ENCODE measurements around the gene SEPTIN1. TPM values are rescaled to one million over a fixed set of nuclear protein-coding genes. Genes with fewer than 3 reads are reported as not detected.

The SEPTIN1 gene
- total RNA-seq, 1 experiment from 2014 or later: not detected

DNA sequence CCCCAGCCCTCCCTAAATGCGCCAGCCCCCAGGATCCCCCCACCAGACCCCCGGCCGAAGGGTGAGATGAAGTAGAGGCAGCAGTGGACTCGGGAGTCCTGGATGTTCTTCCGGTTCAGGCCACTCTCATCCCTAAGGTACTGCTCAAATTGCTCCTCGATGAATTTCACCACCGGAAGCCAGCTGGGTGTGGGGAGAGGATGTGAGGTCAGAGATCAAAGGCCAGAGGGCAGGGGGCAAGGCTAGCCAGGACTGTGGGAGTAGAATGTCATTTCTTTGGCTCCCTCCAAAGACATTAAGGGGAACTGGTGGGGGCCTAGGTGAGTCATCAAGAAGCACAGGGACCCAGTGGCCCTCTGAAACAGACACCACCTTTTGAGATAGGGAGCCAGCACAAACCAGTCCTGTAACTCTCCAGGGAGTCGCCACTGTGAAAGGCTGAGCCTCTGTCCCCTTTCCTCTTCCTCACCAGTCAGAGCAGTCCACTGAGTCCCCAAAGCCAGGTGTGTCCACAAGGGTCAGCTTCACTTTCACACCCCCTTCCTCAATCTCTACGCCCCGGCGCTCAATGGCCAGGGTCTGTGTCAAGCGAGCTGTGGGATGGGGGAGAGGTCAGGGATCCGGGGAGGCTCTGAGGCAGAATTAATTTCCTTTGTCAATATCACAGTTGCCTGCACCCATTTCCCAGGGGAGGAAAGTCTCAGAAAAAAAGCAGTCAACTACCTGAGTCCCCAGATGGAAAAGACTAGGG is 895 bp downstream of the SEPTIN1 start:
- H3K4me3 ChIP-seq: no peak overlapping the region
- no peaks in the 10 kb centered on the region for H3K27me3 ChIP-seq
- H3K9me3 ChIP-seq: no peaks in the 10 kb centered on the region
- H3K36me3 ChIP-seq: peaks cover 2% of the 10 kb centered on the region; the same call in 1 of the 2 replicates
- no peak for DNase-seq

DNA sequence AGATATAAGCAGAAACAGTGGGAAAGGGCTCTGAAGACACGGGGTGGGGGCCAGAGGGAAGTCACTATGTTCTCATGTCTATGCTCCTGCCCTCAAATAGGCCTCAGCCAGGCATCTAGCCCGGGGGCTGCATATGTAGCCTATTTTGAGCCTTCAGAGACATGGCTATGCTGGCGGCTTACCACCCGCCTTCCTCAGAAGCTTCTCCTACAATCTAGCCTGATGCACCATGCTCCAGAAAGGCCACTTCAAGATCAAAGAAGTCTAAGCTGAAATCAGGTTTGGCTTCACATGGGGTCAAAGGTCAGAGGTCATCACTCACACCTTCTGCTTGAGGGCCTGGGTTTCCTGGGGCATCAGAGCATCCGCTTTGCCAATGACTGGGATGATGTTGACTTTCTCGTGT is 1.6 kb downstream of the SEPTIN1 start:
- DNase-seq: no peak
- H3K36me3 ChIP-seq: peaks cover 2% of the 10 kb centered on the region; the same call in 1 of the 2 replicates
- H3K4me3 ChIP-seq: no peak overlapping the region
- H3K27me3 ChIP-seq: no peaks in the 10 kb centered on the region
- H3K9me3 ChIP-seq: no peaks in the 10 kb centered on the region

DNA sequence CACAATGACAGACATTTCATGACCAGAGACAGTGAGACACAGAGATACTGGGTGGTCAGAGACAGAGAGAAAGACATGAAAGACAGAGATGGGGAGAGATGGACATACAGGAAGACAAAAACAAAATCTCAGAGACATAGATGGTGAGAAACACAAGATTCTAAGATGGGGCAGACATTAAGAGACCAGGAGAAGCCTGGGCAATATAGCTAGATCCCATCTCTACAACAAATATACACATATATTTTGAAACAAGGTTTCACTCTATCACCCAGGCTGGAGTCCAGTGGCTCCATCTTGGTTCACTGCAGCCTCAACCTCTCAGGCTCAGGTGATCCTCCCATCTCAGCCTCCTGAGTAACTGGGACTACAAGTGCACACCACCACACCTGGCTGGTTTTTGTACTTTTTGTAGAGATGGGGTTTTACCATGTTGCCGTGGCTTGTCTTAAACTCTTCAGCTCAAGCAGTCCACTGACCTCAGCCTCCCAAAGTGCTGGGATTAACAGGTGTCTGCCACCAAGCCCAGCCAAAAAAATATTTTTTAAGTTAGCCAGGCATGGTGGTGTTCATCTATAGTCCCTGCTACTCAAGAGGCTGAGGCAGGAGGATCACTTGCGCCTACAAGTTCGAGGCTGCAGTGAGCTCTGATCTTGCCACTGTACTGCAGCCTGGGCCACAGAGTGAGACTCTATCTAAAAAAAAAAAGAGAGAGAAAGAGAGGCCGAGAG is 2.1 kb downstream of the SEPTIN1 start:
- peaks cover 2% of the 10 kb centered on the region; the same call in 1 of the 2 replicates for H3K36me3 ChIP-seq
- H3K4me3 ChIP-seq: no peak overlapping the region
- H3K9me3 ChIP-seq: no peaks in the 10 kb centered on the region
- no peak for DNase-seq
- H3K27me3 ChIP-seq: no peaks in the 10 kb centered on the region

DNA sequence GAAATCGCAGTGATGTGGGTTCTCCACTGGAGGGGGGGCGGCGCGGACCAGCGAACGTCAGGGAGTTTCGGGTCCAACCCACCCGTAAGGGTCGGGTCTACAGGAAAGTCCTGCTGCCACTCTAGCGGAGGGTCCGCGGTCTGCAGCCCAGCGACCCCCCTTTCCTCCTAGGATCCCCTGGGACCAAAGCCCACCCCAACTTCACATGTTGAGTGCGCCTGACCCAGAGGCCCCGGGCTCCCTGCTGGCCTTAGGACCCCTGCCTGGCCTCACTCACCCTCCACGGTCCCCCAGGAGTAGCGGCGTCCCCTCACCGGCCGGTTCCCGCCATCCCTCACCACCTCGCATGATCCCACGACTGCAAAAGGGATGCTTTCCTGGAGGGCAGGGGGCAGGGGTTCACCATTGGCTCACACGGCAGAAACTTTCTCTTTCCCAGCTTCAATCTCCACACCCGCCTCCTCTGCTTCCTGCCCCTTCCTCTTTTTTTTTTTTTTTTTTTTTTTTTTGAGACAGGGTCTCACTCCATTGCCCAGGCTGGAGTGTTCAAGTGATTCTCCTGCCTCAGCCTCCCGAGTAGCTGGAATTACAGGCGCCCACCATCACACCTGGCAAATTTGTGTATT is 3.1 kb downstream of the SEPTIN1 start:
- peaks cover 2% of the 10 kb centered on the region; the same call in 1 of the 2 replicates for H3K36me3 ChIP-seq
- no peak for DNase-seq
- no peaks in the 10 kb centered on the region for H3K27me3 ChIP-seq
- H3K4me3 ChIP-seq: peak overlapping the region; percentile 62
- H3K9me3 ChIP-seq: no peaks in the 10 kb centered on the region

DNA sequence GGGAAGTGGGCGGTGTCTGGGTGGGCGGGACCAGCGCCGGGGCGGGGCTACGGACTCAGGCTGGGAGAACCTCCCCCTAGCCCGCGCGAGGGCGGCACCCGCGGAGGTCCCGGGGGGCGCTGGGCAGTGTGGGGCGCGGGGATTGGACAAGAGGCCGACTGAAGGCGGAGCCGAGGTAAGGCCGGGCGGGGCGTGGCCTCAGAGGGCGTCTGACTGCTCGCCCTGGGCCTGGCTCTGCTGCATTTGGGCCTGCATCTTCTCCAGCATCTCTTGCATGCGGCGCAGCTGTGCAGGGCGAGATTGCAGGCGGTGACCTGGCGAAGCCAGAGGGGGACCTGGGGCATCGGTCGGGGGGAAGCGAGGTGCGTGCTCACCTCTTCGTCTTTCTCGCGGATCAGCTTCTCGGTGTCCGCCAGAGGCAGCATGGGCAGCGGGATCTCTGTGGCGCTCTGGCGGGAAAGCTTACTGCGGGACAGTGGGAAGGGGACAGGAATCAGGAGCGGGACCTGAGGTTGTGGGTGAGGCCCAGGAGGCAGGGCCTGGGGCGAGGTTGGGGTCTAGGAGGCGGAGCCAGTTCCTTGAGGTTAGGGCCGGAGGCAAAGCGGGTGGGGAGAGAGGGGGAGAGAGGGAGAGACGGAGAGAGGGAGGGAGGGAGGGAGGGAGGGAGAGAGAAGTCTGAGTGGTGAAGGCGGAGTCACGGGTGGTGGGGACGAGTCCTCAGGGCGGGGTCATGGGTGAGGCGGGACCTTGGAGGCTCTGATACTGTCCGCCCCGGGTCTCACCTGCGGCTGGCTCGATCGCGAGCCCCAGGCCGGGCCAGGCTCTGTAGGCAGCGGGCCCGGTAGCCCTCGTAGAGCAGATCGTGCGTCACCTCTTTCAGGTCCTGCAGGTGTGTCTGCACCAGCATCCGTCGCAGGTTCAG is 3.9 kb downstream of the SEPTIN1 start:
- no peaks in the 10 kb centered on the region for H3K27me3 ChIP-seq
- no peaks in the 10 kb centered on the region for H3K9me3 ChIP-seq
- peaks cover 2% of the 10 kb centered on the region; the same call in 1 of the 2 replicates for H3K36me3 ChIP-seq
- peak overlapping the region; percentile 62 for H3K4me3 ChIP-seq
- DNase-seq: peak; percentile 99

GRCh38 chr16:30377812-30378235 is 4.5 kb downstream of the SEPTIN1 start:
- DNase-seq: peak; percentile 95
- H3K27me3 ChIP-seq: no peaks in the 10 kb centered on the region
- peaks cover 2% of the 10 kb centered on the region; the same call in 1 of the 2 replicates for H3K36me3 ChIP-seq
- no peaks in the 10 kb centered on the region for H3K9me3 ChIP-seq
- H3K4me3 ChIP-seq: peak overlapping the region; percentile 62

DNA sequence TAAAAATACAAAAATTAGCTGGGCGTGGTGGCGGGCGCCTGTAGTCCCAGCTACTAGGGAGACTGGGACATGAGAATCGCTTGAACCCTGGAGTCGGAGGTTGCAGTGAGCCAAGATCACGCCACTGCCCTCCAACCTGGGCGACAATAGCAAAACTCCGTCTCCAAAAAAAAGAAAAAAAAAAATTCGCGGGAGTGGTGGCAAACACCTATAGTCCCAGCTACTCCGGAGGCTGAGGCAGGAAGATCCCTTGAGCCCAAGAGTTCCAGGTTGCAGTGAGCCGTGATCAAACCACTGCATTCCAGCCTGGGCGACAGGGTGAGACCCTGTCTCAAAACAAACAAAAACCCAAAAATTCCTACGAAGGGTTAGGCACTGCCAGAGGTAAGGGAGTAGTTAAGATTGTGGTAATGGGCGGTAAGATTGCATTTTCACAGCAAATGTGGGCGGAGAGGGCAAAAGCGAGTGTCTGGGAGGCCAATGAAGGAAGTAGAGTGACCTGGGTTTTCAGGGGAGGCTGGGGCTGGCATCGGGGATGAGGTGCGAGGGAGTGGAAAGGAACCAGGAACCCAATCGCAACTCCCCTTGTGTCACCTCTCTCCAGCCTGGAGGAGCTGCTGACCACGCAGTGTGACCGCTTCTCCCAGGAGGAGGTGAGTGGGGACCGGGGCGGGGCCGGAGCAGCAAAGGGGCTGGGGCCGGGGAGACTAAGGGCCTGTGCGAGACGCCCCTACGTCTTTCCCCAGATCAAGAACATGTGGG is 5.1 kb downstream of the SEPTIN1 start:
- DNase-seq: no peak
- Histone ChIP-seq H3K36me3 (peaks cover 2% of the 10 kb centered on the region; the same call in 1 of the 2 replicates), H3K4me3 (peak overlapping the region; percentile 62), H3K27me3 (no peaks in the 10 kb centered on the region), H3K9me3 (no peaks in the 10 kb centered on the region)

GRCh38 chr16:30376461-30376902 is 5.9 kb downstream of the SEPTIN1 start:
- Histone ChIP-seq H3K9me3 (no peaks in the 10 kb centered on the region), H3K4me3 (no peak overlapping the region), H3K27me3 (no peaks in the 10 kb centered on the region), H3K36me3 (peaks cover 2% of the 10 kb centered on the region; the same call in 1 of the 2 replicates)
- no peak for DNase-seq

- Histone ChIP-seq H3K9me3 (no peaks in the 10 kb centered on the region), H3K36me3 (peaks cover 2% of the 10 kb centered on the region; the same call in 1 of the 2 replicates), H3K27me3 (no peaks in the 10 kb centered on the region), H3K4me3 (no peak overlapping the region)
- no peak for DNase-seq
Observed at GRCh38 chr16:30375864-30376263, 6.5 kb downstream of the SEPTIN1 start.

DNA sequence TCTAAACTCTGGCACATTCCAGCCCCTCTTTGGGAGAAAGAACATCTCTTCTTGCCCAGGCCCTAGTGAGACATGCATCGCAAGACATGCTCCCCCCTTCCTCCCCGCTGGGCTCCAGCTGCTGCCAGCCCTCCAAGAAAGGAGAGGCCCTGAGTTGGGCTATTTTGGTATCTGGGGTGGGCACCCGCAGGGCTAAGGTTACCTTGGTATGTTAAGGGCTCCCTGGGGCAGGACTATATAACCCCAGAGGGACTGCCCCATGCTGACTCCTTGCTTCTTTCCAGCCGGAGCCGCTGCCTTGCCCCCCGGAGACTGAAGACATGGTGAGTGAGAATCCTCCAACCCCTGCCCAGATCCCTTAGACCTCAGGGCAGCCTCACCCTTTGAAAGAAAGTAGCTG is 7.8 kb downstream of the SEPTIN1 start, which contains the start of gene MYL11:
Gene MYL11, plus strand, starts transcription at position 265 of the 400 bp plus-strand sequence. Its CDS starts 56 bp downstream, at position 321.
- no peak for DNase-seq
- no peaks in the 10 kb centered on the region for H3K36me3 ChIP-seq
- no peaks in the 10 kb centered on the region for H3K9me3 ChIP-seq
- no peaks in the 10 kb centered on the region for H3K27me3 ChIP-seq
- no peak within 1 kb of the TSS for H3K4me3 ChIP-seq

- no peak overlapping the region for H3K4me3 ChIP-seq
- peaks cover 6% of the 10 kb centered on the region for H3K36me3 ChIP-seq
- H3K9me3 ChIP-seq: no peaks in the 10 kb centered on the region
- H3K27me3 ChIP-seq: no peaks in the 10 kb centered on the region
- DNase-seq: no peak
Observed at GRCh38 chr16:30372725-30373124, 9.6 kb downstream of the SEPTIN1 start.

GRCh38 chr16:30372038-30372712 is 10.2 kb downstream of the SEPTIN1 start:
- H3K9me3 ChIP-seq: no peaks in the 10 kb centered on the region
- H3K4me3 ChIP-seq: no peak overlapping the region
- H3K27me3 ChIP-seq: no peaks in the 10 kb centered on the region

DNA sequence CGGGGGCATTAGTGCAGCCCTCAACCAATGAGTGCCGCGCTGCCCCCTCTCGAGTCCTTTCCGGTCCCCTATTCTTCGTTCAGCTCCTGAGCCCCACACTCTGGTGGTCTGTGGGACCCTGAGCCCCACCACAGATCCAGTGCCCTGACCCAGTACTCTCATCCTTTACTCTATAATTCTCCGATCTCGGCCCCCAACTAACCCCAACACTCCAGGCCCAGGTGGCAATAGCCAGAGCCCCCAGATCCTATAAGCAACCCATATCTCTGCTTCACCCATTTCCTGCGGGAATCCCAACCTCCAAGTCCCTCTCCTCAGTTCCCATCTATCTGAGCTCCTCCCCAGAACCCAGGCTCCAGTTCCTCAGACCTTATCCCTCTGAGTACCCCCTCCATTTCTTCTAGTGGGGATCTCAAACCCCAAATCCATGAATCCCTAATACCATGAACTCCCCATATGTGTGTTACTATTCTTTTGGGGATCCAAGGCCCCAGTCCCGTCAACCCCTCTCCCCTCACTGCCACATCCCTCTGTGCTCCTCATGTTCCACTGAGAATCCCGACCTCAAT is 11.0 kb downstream of the SEPTIN1 start:
- H3K27me3 ChIP-seq: no peaks in the 10 kb centered on the region
- H3K9me3 ChIP-seq: no peaks in the 10 kb centered on the region
- DNase-seq: no peak
- H3K4me3 ChIP-seq: peak overlapping the region; percentile 47
- peaks cover 20% of the 10 kb centered on the region for H3K36me3 ChIP-seq

More at GRCh38 chr16:30372038-30372712, 10.2 kb downstream of the SEPTIN1 start:
- peaks cover 12% of the 10 kb centered on the region for H3K36me3 ChIP-seq
- no peak for DNase-seq

GRCh38 chr16:30370456-30371247 is 11.7 kb downstream of the SEPTIN1 start, which contains the start of gene TBC1D10B:
TBC1D10B (minus strand) TSS chr16:30370494; CDS start chr16:30370183, 311 bp downstream.
- peak; percentile 99 for DNase-seq
- Histone ChIP-seq H3K36me3 (peaks cover 27% of the 10 kb centered on the region), H3K27me3 (no peaks in the 10 kb centered on the region), H3K4me3 (peak within 1 kb of the TSS; percentile 80), H3K9me3 (no peaks in the 10 kb centered on the region)
